ENCODE measurements around the gene SLC6A6.

SLC6A6 gene

GRCh38 chr3:14422016-14422963 is 19.9 kb downstream of the SLC6A6 start:
- DNase-seq (ENCODE audit: low spot score): no peak

- peak; percentile 81 for DNase-seq (ENCODE audit: low spot score)
Observed at GRCh38 chr3:14423197-14423743, 20.9 kb downstream of the SLC6A6 start.

- no peak for DNase-seq (ENCODE audit: low spot score)
Observed at GRCh38 chr3:14423963-14424362, 21.6 kb downstream of the SLC6A6 start.

GRCh38 chr3:14424711-14425580 is 22.5 kb downstream of the SLC6A6 start:
- DNase-seq (ENCODE audit: low spot score): no peak

- no peak for DNase-seq (ENCODE audit: low spot score)
Observed at GRCh38 chr3:14425581-14426304, 23.3 kb downstream of the SLC6A6 start.

GRCh38 chr3:14426305-14426620 is 23.9 kb downstream of the SLC6A6 start:
- DNase-seq (ENCODE audit: low spot score): no peak

- DNase-seq (ENCODE audit: low spot score): no peak
Observed at GRCh38 chr3:14428087-14429033, 26.0 kb downstream of the SLC6A6 start.

GRCh38 chr3:14429237-14429636 is 26.8 kb downstream of the SLC6A6 start:
- no peak for DNase-seq (ENCODE audit: low spot score)

GRCh38 chr3:14429640-14430039 is 27.2 kb downstream of the SLC6A6 start:
- no peak for DNase-seq (ENCODE audit: low spot score)

- no peak for DNase-seq (ENCODE audit: low spot score)
Observed at GRCh38 chr3:14430053-14430452, 27.6 kb downstream of the SLC6A6 start.

- no peak for DNase-seq (ENCODE audit: low spot score)
Observed at GRCh38 chr3:14430706-14431451, 28.5 kb downstream of the SLC6A6 start.

- DNase-seq (ENCODE audit: low spot score): no peak
Observed at GRCh38 chr3:14431452-14431916, 29.1 kb downstream of the SLC6A6 start.

GRCh38 chr3:14431917-14432834 is 29.8 kb downstream of the SLC6A6 start:
- DNase-seq (ENCODE audit: low spot score): peak; percentile 93

- no peak for DNase-seq (ENCODE audit: low spot score)
Observed at GRCh38 chr3:14433106-14433505, 30.7 kb downstream of the SLC6A6 start.

- no peak for DNase-seq (ENCODE audit: low spot score)
Observed at GRCh38 chr3:14434126-14434497, 31.7 kb downstream of the SLC6A6 start.

GRCh38 chr3:14434498-14435151 is 32.2 kb downstream of the SLC6A6 start:
- no peak for DNase-seq (ENCODE audit: low spot score)

- no peak for DNase-seq (ENCODE audit: low spot score)
Observed at GRCh38 chr3:14435175-14436014, 33.0 kb downstream of the SLC6A6 start.

GRCh38 chr3:14436954-14437281 is 34.5 kb downstream of the SLC6A6 start:
- no peak for DNase-seq (ENCODE audit: low spot score)

Measured in HuH-7.5 (cell line).